Glutamatergic neuron (in vitro differentiated cells): Measurements from ENCODE around the gene LRP6. TPM values are rescaled to one million over a fixed set of nuclear protein-coding genes. Genes with fewer than 3 reads are reported as not detected.

ENCODE experiments used
- DNase-seq: peaks from one replicate; pipeline ENCODE4 v3.0.0; 2022
- H3K27ac Mint-ChIP-seq: one replicate; pipeline ENCODE4 v1.8.0; 2020; ENCODE audit warnings: mild to moderate bottlenecking, mixed read lengths, inconsistent platforms; ENCODE audit not compliant: unreplicated experiment
- H3K27me3 Mint-ChIP-seq: one replicate; pipeline ENCODE4 v1.8.0; 2020; ENCODE audit warnings: mild to moderate bottlenecking, moderate library complexity, mixed read lengths, inconsistent platforms; ENCODE audit not compliant: unreplicated experiment
- H3K36me3 Mint-ChIP-seq: one replicate; pipeline ENCODE4 v1.8.0; 2020; ENCODE audit warnings: mild to moderate bottlenecking, mixed read lengths, inconsistent platforms; ENCODE audit not compliant: unreplicated experiment
- H3K4me1 Mint-ChIP-seq: one replicate; pipeline ENCODE4 v1.8.0; 2020; ENCODE audit warnings: mild to moderate bottlenecking, low read depth, mixed read lengths, inconsistent platforms; ENCODE audit not compliant: unreplicated experiment
- H3K4me3 Mint-ChIP-seq: one replicate; pipeline ENCODE4 v1.8.0; 2020; ENCODE audit warnings: mild to moderate bottlenecking, mixed read lengths, inconsistent platforms; ENCODE audit not compliant: unreplicated experiment
- H3K9me3 Mint-ChIP-seq: one replicate; pipeline ENCODE4 v1.8.0; 2020; ENCODE audit warnings: mild to moderate bottlenecking, moderate library complexity, mixed read lengths, inconsistent platforms; ENCODE audit not compliant: unreplicated experiment
- total RNA-seq: library from RNA; stranded (reverse); fragmentation: NEBNext Ultra II Directional; extraction: Animal tissue kit (Norgen Biotek cat#: 25700); gene quantifications from one replicate; pipeline ENCODE4 v1.2.1, GENCODE V29; 2021; ENCODE audit not compliant: unreplicated experiment
- TF ChIP-seq, protein P1 (sequence below): fragments of 200-600 bp; sonication (generic); IDR thresholded peaks from one replicate; pipeline ENCODE4 v1.5.0; 2021; ENCODE audit not compliant: partially characterized antibody, unreplicated experiment

The LRP6 gene
- total RNA-seq, 1 donor from 2014 or later: 48.3 TPM

DNA sequence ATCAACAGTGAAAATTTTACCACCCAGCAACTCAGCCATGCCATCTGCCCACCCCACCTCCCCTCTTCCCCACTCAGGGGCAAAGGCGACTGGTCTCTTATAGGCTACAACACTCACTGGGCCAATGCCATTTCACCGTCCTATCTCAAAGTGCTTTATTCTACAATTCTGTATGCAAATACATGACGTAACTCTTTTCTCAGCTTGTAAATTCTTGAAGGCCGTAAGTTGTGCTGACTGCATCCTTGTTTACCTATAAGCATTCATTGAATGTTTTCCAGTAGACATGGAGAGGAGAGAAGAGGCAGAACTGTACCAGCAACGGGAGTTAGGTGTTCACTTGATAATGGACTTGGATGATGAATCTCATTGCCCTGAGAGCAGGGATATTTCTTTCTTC is 180.5 kb downstream of the LRP6 start:
- no peak overlapping the region for H3K4me3 Mint-ChIP-seq
- TF ChIP-seq, protein P1, sequence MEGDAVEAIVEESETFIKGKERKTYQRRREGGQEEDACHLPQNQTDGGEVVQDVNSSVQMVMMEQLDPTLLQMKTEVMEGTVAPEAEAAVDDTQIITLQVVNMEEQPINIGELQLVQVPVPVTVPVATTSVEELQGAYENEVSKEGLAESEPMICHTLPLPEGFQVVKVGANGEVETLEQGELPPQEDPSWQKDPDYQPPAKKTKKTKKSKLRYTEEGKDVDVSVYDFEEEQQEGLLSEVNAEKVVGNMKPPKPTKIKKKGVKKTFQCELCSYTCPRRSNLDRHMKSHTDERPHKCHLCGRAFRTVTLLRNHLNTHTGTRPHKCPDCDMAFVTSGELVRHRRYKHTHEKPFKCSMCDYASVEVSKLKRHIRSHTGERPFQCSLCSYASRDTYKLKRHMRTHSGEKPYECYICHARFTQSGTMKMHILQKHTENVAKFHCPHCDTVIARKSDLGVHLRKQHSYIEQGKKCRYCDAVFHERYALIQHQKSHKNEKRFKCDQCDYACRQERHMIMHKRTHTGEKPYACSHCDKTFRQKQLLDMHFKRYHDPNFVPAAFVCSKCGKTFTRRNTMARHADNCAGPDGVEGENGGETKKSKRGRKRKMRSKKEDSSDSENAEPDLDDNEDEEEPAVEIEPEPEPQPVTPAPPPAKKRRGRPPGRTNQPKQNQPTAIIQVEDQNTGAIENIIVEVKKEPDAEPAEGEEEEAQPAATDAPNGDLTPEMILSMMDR: no peak

DNA sequence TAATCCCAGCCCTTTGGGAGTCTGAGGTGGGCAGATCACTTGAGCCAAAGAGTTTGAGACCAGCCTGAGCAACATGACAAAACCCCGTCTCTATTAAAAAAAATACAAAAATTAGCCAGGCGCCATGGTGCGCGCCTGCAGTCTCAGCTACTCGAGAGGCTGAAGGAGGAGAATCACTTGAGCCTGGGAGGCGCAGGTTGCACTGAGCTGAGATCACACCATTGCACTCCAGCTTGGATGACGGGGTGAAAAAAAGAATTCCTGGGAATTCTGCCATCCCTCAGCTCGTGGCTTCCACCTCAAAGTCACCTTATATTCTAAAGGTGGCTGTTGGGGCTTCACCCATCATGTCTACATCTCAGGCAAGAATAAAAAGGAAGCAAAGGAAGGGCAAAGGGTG is 183.2 kb downstream of the LRP6 start:
- Mint-ChIP-seq H3K9me3 (no peaks in the 10 kb centered on the region), H3K36me3 (no peaks in the 10 kb centered on the region), H3K4me3 (no peak overlapping the region), H3K27me3 (no peaks in the 10 kb centered on the region), H3K4me1 (no peaks in the 10 kb centered on the region), H3K27ac (no peak overlapping the region)
- DNase-seq: no peak
- TF ChIP-seq, protein P1: no peak

More for the DNA sequence above, 180.5 kb downstream of the LRP6 start:
- no peak for DNase-seq
- Mint-ChIP-seq H3K27ac (no peak overlapping the region), H3K4me1 (no peaks in the 10 kb centered on the region), H3K9me3 (no peaks in the 10 kb centered on the region), H3K36me3 (no peaks in the 10 kb centered on the region), H3K27me3 (no peaks in the 10 kb centered on the region)

GRCh38 chr12:12081836-12082497 is 184.9 kb downstream of the LRP6 start:
- Mint-ChIP-seq H3K9me3 (no peaks in the 10 kb centered on the region), H3K36me3 (no peaks in the 10 kb centered on the region), H3K27ac (no peak overlapping the region), H3K4me3 (no peak overlapping the region), H3K27me3 (no peaks in the 10 kb centered on the region), H3K4me1 (no peaks in the 10 kb centered on the region)
- TF ChIP-seq, protein P1: no peak
- DNase-seq: no peak

DNA sequence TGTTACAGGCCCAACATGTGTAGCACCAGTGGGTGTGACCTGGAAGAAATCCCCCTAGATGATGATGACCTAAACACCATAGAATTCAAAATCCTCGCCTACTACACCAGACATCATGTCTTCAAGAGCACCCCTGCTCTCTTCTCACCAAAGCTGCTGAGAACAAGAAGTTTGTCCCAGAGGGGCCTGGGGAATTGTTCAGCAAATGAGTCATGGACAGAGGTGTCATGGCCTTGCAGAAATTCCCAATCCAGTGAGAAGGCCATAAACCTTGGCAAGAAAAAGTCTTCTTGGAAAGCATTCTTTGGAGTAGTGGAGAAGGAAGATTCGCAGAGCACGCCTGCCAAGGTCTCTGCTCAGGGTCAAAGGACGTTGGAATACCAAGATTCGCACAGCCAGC is 187.6 kb downstream of the LRP6 start:
- Mint-ChIP-seq H3K9me3 (no peaks in the 10 kb centered on the region), H3K36me3 (no peaks in the 10 kb centered on the region), H3K27ac (no peak overlapping the region), H3K4me1 (no peaks in the 10 kb centered on the region), H3K4me3 (no peak overlapping the region), H3K27me3 (no peaks in the 10 kb centered on the region)
- DNase-seq: no peak
- TF ChIP-seq, protein P1: no peak

DNA sequence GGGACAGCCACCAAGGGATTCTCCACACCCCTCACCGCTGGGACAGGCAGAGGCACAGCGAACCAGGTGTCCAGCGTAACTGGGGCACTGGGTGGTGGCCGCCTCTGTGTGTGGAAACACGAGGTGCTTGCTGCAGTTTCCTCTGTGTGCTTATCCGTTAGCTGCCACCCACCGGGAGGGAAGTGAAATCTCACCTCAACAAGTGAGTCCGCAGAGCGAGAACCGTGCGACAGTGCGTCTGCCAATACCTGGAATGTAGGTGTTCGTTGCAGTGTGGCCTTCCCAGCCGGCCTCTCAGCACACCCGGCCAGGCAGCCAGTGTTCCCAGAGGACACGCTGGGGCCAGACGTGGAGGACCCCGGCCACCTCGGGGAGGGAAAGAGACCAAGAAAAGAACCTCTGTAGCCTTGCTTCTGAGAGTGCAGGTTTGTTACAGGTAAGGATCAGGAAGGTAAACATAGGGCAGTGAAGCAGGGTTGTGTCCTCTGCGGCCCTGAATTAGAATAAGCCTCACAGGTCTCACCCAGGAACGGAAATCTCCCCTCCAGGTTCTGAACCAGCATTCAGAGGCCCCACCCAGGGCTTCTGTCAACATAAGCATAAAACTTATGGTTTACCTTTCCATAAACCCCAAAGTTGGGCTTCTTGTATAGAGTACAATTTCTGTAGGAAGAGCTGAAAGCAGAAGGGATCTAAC is 194.6 kb downstream of the LRP6 start:
- H3K9me3 Mint-ChIP-seq: peaks cover 3% of the 10 kb centered on the region
- no peak for DNase-seq
- H3K4me3 Mint-ChIP-seq: no peak overlapping the region
- no peaks in the 10 kb centered on the region for H3K4me1 Mint-ChIP-seq
- H3K27ac Mint-ChIP-seq: no peak overlapping the region
- H3K36me3 Mint-ChIP-seq: no peaks in the 10 kb centered on the region
- H3K27me3 Mint-ChIP-seq: peaks cover 2% of the 10 kb centered on the region
- TF ChIP-seq, protein P1: no peak
